Endodermal cell (in vitro differentiated cells): ENCODE results near the gene KIAA1614. TPM values are rescaled to one million over a fixed set of nuclear protein-coding genes. Genes with fewer than 3 reads are reported as not detected.

Source experiments
- DNase-seq: peaks from one replicate; pipeline ENCODE4 v3.0.0-alpha.2; 2017
- H3K27ac ChIP-seq: 2 replicates; pipeline ENCODE4 v1.5.1; 2013; ENCODE audit warnings: mild to moderate bottlenecking, low read depth, low read length, moderate library complexity
- H3K27me3 ChIP-seq: 2 replicates; pipeline ENCODE4 v1.6.1; 2013; ENCODE audit warnings: mild to moderate bottlenecking, low read length, moderate library complexity; ENCODE audit not compliant: insufficient read depth, control insufficient read depth, poor library complexity, severe bottlenecking
- H3K36me3 ChIP-seq: 2 replicates; pipeline ENCODE4 v1.7.0; 2013; ENCODE audit warnings: mild to moderate bottlenecking, low read length, moderate library complexity; ENCODE audit not compliant: control insufficient read depth, insufficient read depth
- H3K4me1 ChIP-seq: one replicate; pipeline ENCODE4 v1.7.0; 2013; ENCODE audit warnings: low read length; ENCODE audit not compliant: control insufficient read depth, insufficient read depth
- H3K4me3 ChIP-seq: 2 replicates; pipeline ENCODE4 v1.5.1; 2013; ENCODE audit warnings: mild to moderate bottlenecking, low read length, moderate library complexity
- H3K9ac ChIP-seq: 2 replicates; pipeline ENCODE4 v1.6.1; 2013; ENCODE audit warnings: mild to moderate bottlenecking, low read length, moderate library complexity; ENCODE audit not compliant: poor library complexity, severe bottlenecking; ENCODE audit errors: extremely low read depth
- H3K9me3 ChIP-seq: 2 replicates; pipeline ENCODE4 v1.6.1; 2013; ENCODE audit warnings: mild to moderate bottlenecking, low read length, moderate library complexity; ENCODE audit not compliant: control insufficient read depth
- H3K27ac Mint-ChIP-seq: 2 replicates; pipeline ENCODE4 v1.8.0; 2020; ENCODE audit warnings: mixed read lengths
- H3K27me3 Mint-ChIP-seq: 2 replicates; pipeline ENCODE4 v1.8.0; 2021; ENCODE audit warnings: mild to moderate bottlenecking, mixed read lengths; ENCODE audit not compliant: insufficient read depth
- H3K36me3 Mint-ChIP-seq: 2 replicates; pipeline ENCODE4 v1.8.0; 2020; ENCODE audit warnings: low read depth, mixed read lengths
- H3K4me1 Mint-ChIP-seq: 2 replicates; pipeline ENCODE4 v1.8.0; 2020; ENCODE audit warnings: mixed read lengths
- H3K4me3 Mint-ChIP-seq: 2 replicates; pipeline ENCODE4 v1.8.0; 2020; ENCODE audit warnings: mild to moderate bottlenecking, moderate library complexity, mixed read lengths
- H3K9me3 Mint-ChIP-seq: 2 replicates; pipeline ENCODE4 v1.8.0; 2020; ENCODE audit warnings: mild to moderate bottlenecking, mixed read lengths
- CTCF ChIP-seq: fragments of 200-600 bp; sonication (generic); conservative IDR thresholded peaks from 2 replicates; pipeline ENCODE4 v1.5.0; 2021; ENCODE audit warnings: antibody characterized with exemption, mild to moderate bottlenecking
- WGBS, 2 experiments: methylation state at CpG; one replicate each; pipeline versions ENCODE4 v1.1.5 to v1.1.7; 2013; ENCODE audit warnings: missing lambda C conversion rate in 2 of 2, mixed read lengths in 1 of 2; ENCODE audit not compliant: insufficient coverage in 1 of 2, insufficient read length in 1 of 2; 5-methylcytosine and 5-hydroxymethylcytosine counted together
- long read RNA-seq, 4 experiments: library from polyadenylated mRNA in 2 of 4; library from RNA in 1 of 4; library from capped mRNA in 1 of 4; stranded (forward) in 3 of 4; unstranded in 1 of 4; transcript quantifications; one replicate each; pipeline ENCODE4 v2.0.0, GENCODE V29; 2020 to 2021; ENCODE audit warnings: inconsistent platforms in 1 of 4
- polyA plus RNA-seq, 2 experiments: library from polyadenylated mRNA; stranded (reverse); fragments of 50-300 nt; gene quantifications; one replicate each; pipeline ENCODE4 v1.2.3, GENCODE V29; 2013
- total RNA-seq, 2 donors: library from RNA; stranded (reverse); fragmentation: NEBNext Ultra II Directional in 1 of 2; extraction: Animal tissue kit (Norgen Biotek cat#: 25700) in 1 of 2; gene quantifications; 2 replicates in 1 of 2; 3 replicates in 1 of 2; pipeline ENCODE4 v1.2.1, GENCODE V29; 2021

The KIAA1614 gene
- total RNA-seq: 1 to 10 TPM; 3.3 to 5.8 TPM
- 1.2 TPM for polyA plus RNA-seq (2013, experiment 1 of 2)
- 1.3 TPM for polyA plus RNA-seq (2013, experiment 2 of 2)
- long read RNA-seq, experiment 1, partial matches to known transcripts: 0 of 1 reads
- long read RNA-seq, experiment 1, other reads (novel, unspliced or antisense): 0 of 1 reads
- long read RNA-seq, experiment 2: 0 reads
- long read RNA-seq, experiment 3: 0 reads
- long read RNA-seq, experiment 4: 0 reads

- 6 to 11% methylated on average over 30 to 76 of the region's 76 CpGs for WGBS, 2 experiments
- Histone ChIP-seq H3K36me3 (no peaks in the 10 kb centered on the region), H3K27ac (no peak within 1 kb of the TSS), H3K4me1 (no peaks in the 10 kb centered on the region), H3K9me3 (no peaks in the 10 kb centered on the region), H3K9ac (peak within 1 kb of the TSS; percentile 5), H3K27me3 (peaks cover 30% of the 10 kb centered on the region), H3K4me3 (peak within 1 kb of the TSS; percentile 67)
- no peak for TF ChIP-seq CTCF
- Mint-ChIP-seq H3K4me3 (peak within 1 kb of the TSS; percentile 66), H3K27me3 (peaks cover 12% of the 10 kb centered on the region), H3K36me3 (no peaks in the 10 kb centered on the region), H3K4me1 (peaks cover 21% of the 10 kb centered on the region), H3K9me3 (no peaks in the 10 kb centered on the region), H3K27ac (peak within 1 kb of the TSS; percentile 82)
- DNase-seq: peak; percentile 83
Observed at GRCh38 chr1:180912801-180913565, at the start of gene KIAA1614. Gene KIAA1614 (plus strand): TSS chr1:180912897. CDS start chr1:180913244, 347 bp downstream.

GRCh38 chr1:180863158-180863775 is 49.4 kb upstream of the KIAA1614 start:
- TF ChIP-seq CTCF: peak; percentile 87
- H3K9me3 ChIP-seq: peaks cover 11% of the 10 kb centered on the region
- peaks cover 11% of the 10 kb centered on the region for H3K4me1 Mint-ChIP-seq
- no peaks in the 10 kb centered on the region for H3K27me3 Mint-ChIP-seq
- no peak for DNase-seq
- no peak overlapping the region for H3K27ac Mint-ChIP-seq
- H3K36me3 ChIP-seq: peaks cover 14% of the 10 kb centered on the region
- H3K4me3 Mint-ChIP-seq: no peak overlapping the region
- no peak overlapping the region for H3K27ac ChIP-seq
- no peak overlapping the region for H3K9ac ChIP-seq
- H3K27me3 ChIP-seq: no peaks in the 10 kb centered on the region
- peaks cover 6% of the 10 kb centered on the region for H3K9me3 Mint-ChIP-seq
- peaks cover 18% of the 10 kb centered on the region for H3K36me3 Mint-ChIP-seq
- WGBS, 2 experiments: 52% methylated on average over 6 of the region's 6 CpGs; no CpG with 5 or more reads in 1 of the 2 experiments
- H3K4me3 ChIP-seq: no peak overlapping the region
- no peaks in the 10 kb centered on the region for H3K4me1 ChIP-seq

- H3K27ac Mint-ChIP-seq: peak overlapping the region; percentile 92
- 72 to 82% methylated on average over 5 to 6 of the region's 6 CpGs for WGBS, 2 experiments
- H3K4me1 Mint-ChIP-seq: peaks cover 16% of the 10 kb centered on the region
Observed at GRCh38 chr1:180881806-180882509, 30.7 kb upstream of the KIAA1614 start.

More at GRCh38 chr1:180881806-180882509, 30.7 kb upstream of the KIAA1614 start:
- no peaks in the 10 kb centered on the region for H3K27me3 ChIP-seq
- H3K27ac ChIP-seq: peak overlapping the region; percentile 2
- H3K4me3 Mint-ChIP-seq: no peak overlapping the region
- H3K9ac ChIP-seq: no peak overlapping the region
- TF ChIP-seq CTCF: peak; percentile 78
- no peaks in the 10 kb centered on the region for H3K9me3 ChIP-seq
- peaks cover 10% of the 10 kb centered on the region for H3K36me3 Mint-ChIP-seq
- no peaks in the 10 kb centered on the region for H3K9me3 Mint-ChIP-seq
- no peak overlapping the region for H3K4me3 ChIP-seq
- peak; percentile 64 for DNase-seq
- no peaks in the 10 kb centered on the region for H3K27me3 Mint-ChIP-seq
- peaks cover 9% of the 10 kb centered on the region for H3K36me3 ChIP-seq
- H3K4me1 ChIP-seq: peaks cover 7% of the 10 kb centered on the region
